ENCODE results near the gene CCT5.
"Not testable (repeated sequence)": the region's sequence is repeated elsewhere in the genome, so short reads cannot be mapped to it uniquely, and the experiment has no call there.

The CCT5 gene

DNA sequence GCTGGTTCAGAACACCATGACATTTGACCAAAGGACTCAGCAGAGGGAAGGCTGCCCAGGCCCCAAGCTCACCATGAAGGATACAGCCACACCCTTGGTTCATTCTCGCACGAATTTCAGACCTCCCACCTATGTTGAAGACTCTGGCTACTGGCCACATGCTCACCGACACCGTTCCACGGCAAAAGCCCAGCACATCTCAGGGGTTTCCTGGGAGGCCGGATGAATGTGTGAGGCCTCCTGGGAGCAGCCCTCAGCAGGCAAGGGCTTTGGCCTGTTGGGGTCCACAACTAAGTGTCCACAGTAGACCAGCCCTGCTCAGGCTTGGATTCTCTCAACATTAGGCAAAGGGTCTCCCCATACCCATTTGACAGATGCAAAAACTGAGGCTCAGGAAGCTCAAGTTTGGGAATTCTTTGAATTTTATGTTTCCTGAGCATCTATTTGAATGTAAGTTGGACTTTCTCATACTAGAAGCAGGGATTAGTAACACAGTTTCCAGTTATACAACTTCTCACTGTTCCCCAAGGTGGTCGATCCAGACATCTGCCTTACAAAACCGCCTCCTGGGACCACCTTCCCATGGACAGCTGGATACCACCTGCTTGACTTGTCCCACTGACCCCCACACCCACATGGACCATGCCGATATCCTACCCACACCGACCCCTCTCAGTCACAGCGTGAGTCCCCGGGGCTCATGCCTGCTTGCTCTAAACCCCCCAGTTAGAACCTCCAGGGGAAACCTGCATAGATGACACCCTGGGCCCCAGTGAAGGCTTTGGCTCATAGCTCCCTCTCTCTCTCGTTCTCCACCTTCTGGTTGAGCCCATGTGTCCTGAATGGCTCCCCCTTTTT lies 27.9 kb downstream of the CCT5 start:
- no peak for DNase-seq (ENCODE audit: low read depth)

DNA sequence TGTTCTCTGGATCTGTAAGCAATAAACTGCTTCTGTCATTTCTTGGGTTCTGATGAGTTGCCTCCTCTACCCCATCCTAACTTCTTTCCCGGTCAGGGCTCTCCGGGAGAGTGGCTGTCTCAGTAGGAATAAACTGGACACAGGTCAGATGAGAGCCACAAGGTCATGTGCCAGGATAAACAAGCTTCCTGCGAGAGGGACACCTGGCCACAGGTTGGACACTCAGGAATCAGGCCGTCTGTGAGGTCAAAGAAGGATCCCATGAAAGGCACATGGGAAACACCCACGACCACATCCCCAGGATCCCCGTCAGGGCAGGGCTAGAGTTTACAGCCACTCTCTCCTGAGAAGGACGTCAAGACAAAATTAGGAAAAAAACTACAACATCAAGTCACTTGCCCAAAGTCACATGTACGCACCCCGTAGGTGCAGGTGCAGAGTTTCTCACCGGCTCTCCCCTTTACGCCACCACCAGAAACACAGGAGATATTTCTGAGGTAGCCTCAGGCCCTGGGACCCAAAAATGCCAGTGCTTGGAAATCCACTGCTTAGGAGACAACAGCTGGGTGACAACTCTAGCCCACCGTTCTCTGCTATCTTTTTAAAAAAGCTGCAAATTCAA lies 28.7 kb downstream of the CCT5 start:
- no peak for DNase-seq (ENCODE audit: low read depth)

DNA sequence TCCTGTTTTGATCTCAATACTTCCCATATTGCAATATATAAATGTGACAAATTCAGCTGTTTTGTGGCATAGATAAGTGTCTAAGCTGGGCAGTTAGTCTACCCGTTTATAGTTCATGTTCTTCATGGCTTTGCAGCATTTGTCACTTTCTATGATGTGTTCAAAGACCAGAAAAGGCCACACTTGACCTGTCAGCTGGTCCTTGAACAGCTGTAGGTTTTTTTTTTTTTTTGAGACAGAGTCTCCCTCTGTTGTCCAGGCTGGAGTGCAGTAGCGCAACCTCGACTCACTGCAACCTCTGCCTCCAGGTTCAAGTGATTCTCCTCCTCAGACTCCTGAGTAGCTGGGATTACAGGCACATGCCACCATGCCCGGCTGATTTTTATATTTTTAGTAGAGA lies 29.2 kb downstream of the CCT5 start:
- no peak for DNase-seq (ENCODE audit: low read depth)

DNA sequence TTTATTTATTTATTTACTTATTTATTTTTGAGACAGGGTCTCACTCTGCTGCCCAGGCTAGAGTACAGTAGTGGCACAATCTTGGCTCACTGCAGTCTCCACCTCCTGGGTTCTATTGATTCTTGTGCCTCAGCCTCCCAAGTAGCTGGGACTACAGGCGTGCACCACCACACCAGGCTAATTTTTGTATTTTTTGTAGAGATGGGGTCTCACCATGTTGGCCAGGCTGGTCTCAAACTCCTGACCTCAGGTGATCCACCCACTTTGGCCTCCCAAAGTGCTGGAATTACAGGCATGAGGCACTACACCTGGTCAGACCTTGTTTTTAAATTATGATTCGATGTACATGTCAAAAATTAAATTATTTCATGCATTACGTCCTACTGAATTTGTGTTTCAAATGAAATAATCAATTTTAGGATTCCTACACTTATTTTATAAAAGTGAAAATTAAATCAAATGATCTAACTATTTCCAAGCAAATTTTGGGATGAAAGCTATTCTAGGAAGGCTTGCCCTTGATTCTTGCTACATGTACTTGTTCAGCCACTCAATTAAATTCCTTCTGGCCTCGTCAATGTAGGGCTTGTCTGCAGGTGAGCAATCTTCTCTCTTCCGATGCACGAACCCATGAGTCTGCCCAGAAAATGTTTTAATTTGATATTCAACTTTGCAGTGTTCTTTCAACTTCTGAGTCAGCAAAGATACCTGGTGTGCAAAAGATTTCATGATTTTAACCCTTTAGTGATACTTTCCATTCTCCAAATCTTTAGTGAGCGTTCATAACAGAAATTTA lies 30.0 kb downstream of the CCT5 start:
- no peak for DNase-seq (ENCODE audit: low read depth)

DNA sequence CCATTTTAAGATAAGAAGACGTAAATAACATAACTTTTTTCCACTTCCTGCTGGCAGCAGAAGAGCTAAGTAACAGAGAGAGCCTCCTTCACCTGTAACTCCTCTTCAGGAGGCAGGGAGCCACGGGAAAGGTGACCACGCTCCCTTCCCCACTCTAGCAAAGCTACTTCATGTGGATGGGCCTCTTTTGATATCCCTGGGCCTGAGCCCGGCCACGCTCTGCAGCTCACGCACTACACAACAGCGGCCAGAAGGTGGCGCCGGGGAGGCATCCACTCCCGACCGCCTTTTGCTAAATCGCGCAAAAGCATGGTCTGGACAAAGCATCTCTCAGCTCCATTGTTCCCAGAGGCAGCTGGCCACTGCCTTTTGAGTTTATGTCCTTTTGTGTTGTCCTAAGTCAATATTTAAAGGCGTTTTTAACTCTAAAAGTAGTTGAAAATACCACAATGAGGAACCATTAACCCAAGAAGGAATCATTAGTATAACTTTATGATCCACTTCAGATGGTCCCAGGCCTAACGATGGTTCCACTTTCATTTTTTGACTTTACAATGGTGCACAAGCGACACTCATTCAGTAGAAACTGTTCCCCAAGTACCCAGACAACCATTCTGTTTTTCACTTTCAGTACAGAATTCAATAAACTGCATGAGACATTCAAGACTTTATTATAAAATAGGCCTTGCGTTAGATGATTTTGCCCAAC lies 34.0 kb downstream of the CCT5 start:
- DNase-seq (ENCODE audit: low read depth) = no peak

DNA sequence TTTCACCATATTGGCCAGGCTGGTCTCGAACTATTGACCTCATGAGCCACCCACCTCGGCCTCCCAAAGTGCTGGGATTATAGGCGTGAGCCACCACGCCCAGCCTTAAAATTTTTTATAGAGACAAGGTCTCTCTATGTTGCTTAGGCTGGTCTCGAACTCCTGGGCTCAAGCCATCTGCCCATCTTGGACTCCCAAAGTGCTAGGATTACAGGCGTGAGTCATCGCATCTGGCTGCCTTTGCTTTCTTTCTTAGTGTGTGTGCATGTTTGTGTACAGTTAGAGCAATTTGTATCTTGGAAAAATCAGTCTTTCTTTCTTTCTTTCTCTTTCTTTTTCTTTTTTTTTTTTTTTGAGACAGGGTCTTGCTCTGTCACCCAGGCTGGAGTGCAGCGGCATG lies 35.3 kb downstream of the CCT5 start:
- DNase-seq (ENCODE audit: low read depth) = not testable (repeated sequence)

DNA sequence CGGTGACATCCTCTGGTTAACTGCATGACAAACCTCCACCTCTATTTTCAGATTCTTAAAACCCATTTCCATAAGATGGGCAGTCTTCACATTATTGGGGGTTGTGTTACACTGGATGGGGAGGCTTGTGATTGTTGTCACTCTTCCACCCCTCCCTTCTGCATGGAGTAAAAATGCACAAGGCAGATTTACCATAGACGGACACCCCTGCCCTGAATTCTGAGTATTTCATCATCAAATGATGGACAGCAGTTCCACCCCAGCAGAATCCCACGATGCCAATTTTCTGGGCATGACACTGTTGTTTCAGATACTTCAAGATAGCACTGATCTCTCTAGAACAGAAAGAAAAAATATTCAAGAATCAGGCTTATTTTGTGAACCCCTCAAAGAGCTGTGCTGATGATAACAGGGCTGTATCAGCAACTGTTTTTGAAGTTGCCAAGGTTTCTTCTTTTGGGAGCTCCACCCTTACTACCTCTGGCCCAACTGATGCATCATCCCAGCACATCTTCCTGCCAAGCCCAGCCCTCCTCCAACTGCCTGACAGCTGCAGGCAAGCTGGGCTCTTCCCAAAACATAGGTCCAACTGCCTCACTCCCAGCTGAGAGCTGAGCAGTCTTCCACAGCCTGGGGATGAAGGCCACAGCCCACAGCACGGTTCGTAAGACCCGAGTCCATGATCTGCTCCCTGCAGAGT lies 36.2 kb downstream of the CCT5 start:
- no peak for DNase-seq (ENCODE audit: low read depth)

DNA sequence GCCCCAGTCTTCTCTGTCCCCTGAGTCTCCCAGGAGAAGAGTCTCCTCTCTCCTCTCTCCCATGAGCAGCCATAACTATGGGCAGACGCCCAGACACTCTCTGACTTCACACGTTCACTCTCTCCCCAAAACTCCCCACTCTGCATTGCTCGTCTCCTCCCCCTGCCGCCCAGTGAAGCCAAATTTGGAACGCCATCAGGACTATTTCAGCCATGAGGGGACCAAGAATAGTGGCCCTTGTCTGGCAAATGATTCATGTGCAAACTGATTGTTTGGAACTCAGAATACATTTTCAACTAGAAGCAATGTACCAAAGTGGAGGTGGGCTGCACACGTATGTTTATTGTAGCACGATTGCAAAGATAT lies 36.8 kb downstream of the CCT5 start:
- no peak for DNase-seq (ENCODE audit: low read depth)

DNA sequence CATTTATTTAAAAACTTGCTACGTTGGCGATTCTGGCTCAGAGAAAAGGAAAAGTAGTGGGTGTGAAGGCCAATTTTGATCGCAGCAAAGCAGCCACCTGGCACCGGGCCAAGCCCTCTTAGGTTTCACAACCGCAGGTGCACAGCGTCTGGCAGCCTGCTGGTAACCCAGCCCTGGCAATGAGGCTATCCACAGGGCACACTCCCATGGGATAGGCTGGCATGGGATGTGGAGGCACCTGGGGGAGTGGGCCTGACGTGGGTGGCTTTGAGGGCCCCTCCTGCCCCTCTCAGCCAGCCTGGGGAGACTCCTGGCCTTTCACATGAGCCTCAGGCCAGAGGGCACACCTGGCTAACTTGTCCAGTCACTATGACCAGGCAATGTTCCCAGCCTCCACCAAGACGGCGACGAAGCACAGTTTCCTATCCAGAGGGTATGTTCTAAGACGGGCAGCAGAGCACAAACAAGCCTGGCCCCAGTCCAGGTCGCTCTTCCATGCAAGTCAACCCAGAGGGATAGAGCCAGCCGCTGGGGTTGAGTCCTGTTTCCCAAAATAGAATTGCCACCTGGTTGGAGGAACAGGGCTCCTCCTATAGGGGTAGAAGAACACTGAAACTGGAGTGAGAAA lies 38.6 kb downstream of the CCT5 start:
- no peak for DNase-seq (ENCODE audit: low read depth)

DNA sequence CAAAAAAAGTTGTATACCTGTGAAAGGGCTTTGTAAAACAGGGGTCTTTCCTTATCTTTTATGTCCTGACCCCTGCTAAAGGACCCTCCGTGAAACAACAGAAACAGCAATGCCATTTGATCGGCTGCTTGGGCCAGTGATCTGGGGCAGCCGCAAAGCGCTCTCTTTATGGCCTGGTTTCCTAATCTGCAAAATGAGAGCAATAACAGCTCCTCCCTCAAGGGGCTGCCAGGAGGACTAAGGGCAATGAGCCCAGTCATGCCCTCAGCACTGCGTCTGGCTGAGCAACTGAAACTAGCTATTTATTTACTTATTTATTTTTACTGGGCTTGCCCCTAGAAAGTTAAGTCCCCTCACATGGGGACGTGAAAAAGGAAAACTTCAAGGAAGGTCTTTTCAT lies 39.3 kb downstream of the CCT5 start:
- no peak for DNase-seq (ENCODE audit: low read depth)

DNA sequence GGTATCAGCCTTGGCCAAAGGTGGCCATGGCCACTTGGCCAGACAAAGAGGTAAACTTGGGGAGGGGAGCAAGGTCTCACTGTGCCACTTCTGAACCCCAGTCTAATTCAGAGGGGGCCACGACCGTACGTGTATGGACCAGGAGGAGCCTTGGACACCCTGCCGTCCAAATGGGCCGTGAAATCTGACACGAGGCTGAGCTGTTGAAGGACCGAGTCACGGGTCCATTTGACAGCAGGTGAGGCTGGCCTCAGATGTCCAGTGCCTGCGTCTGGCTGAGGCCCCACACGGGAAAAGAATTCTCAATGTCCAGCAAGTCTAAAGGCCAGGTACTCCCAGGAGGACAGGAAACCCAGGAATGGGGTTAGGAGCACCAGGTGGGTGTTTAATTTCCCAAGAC lies 39.9 kb downstream of the CCT5 start:
- no peak for DNase-seq (ENCODE audit: low read depth)

DNA sequence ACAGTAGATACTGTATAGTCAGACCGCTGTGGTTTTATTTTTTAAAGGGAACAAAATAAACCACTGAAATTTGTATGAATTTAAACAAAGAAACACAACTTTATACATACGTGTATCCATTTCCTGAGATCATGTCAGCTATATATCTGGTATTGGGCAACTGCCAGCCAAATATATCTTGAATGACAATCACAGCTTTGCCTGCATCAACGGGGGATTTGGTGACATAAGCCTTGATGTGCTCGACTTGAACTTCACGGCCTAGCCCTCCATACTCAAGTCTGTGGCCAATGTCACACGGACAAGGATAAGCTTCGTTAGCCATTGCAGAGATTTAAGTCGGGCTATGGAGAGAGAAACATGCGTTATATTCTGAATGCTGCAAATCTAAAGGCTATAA lies 40.4 kb downstream of the CCT5 start:
- DNase-seq (ENCODE audit: low read depth) = no peak

DNA sequence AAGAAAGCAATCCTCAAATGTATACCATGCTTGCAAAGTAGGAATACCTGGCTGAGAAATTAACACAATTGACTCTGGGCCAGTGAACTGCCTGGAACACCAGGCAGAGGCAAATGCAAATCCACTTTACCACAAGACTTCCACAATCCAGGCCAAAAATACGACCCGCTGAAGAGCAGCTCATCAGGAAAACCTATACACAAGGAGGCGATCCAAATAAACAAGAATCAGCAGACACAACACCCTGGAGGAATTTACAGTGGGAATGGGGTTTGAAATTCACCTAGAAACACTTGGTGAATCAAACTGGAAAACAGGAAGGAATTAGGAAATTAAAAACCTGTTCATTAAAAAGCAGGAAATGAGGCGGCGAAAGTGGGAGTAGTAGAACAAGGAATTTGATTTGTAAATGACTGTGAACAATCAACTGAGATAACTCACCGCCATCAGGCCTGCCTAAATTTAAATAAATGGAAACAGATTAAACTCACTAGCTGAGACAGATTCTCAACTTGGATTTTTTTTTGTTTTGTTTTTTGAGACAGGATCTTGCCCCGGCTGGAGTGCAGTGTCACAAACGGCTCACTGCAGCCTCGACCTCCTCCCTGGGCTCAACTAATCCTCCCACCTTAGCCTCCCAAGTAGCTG lies 41.7 kb downstream of the CCT5 start:
- no peak for DNase-seq (ENCODE audit: low read depth)

DNA sequence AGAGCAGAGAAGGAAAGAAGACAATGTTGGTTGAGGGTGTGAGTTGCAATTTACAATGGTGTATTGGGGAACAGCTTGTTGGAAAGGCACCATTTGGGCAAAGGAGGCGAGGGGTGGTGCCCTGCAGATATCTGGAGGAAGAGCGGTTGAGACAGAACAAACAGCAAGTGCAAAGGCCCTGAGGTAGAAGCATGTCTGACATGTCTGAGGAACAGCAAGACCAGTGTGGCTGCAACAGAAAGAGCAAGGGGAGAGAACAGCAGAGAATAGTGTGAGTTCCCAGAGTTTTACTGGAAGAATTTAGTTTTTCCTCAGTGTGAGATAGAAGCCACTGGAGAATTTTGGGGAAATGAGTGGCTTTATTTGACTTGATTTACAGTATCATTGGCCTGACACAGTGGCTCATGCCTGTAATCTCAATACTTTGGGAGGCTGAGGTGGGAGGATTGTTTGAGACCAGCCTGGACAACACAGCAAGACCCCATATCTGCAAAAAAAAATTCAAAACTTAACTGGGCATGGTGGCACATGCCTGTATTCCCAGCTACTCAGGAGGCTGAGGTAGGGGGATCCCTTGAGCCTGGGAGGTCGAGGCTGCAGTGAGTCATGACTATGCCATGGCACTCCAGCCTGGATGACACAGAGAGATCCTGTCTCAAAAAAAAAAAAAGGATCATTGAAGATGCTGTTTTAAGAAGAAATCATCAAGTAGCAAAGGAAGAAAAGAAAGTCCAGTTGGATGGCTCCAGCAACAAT lies 44.0 kb downstream of the CCT5 start:
- no peak for DNase-seq (ENCODE audit: low read depth)

DNA sequence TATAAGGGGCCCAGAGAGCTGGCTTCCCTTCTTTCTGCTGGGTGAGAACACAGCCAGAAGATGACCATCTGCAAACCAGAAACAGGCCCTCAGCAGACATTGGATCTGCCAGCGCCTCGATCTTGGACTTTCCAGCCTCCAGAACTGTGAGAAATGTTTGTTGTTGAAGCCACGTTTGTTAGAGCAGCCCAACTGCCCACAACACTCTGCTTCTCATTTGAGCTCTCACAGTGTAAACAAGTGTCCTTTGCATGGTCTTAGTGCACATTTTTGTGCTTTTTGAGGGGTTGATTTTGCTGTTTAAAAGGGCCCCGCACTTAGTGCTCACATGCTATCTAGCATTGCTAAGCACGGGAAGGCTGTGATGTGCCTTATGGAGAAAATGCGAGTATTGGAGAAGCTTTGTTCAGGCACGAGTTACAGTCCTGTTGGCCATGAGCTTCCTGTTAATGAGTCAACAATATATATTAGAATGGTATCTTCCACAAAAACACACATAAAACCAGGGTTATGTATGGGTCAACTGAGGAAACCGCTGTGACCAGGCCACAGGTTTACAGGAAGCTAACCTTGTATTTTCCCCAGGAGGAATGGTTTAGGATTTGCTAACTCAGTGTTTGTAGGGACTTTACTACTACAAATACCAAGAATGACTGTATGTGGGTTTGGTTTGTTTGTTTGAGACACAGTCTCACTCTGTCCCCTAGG lies 45.7 kb downstream of the CCT5 start:
- no peak for DNase-seq (ENCODE audit: low read depth)

DNA sequence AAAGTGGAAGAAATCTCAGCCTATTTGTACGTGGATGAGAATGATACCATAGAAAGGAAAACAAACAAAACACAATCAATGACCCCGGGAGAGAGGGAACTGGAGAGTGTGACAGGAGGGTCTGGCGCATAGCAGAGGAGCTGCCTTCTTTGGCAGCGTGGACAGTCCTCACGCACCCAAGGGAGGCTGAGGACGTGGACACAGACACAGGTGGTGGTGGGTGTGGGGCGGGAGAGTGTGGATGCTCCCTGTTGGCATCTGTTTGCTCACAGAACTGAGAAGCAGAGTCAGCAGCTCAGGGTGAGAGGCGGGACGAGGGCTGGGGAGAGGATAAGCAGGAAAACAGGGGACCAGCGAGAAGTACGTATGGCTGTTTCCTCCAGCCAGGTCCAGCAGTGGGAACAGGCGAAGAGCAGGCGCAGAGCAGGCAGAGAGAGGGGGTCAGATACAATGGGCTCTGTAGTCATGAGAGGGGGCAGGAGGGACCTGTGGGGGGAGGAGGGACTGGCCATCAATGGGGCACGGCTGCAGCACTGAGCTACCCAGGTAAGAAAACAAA lies 47.6 kb downstream of the CCT5 start:
- DNase-seq (ENCODE audit: low read depth) = no peak

DNA sequence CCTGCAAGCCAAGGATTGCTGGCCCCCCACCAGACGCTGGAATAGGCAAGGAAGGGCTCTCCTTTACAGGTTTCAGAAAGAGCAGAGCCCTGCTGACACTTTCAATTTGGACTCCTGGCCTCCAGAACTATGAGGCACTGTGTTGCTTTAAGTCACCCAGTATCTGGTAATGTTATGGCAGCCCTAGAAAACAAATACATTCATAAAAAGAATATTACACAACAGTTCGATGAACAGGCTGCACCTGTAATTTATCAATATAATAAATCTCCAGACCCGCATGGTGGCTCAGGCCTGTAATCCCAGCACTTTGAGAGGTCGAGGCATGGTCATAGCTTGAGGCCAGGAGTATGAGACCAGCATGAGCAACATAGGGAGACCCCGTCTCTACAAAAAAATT lies 50.2 kb downstream of the CCT5 start:
- no peak for DNase-seq (ENCODE audit: low read depth)

DNA sequence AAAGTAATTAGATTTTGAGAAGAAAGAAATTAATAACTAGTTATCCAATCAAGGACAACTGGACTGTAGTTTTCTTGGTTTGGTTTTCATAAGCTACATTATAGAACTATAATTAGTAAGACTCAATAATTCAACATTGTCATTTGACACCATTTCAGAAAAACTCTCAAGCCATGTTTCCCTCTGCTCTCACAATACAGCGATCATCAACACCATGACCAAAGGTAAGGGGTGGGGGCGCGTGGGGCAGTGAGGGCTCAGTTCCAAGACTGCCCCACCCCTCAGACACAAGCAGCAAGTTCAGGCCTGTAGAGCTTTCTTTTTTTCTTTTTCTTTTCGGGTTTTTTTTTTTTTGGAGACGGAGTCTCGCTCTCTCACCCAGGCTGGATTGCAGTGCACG lies 51.2 kb downstream of the CCT5 start:
- DNase-seq (ENCODE audit: low read depth) = no peak
